Thyroid gland (tissue), 4 donors: ENCODE measurements around the gene FAM209A. TPM values are rescaled to one million over a fixed set of nuclear protein-coding genes. Genes with fewer than 3 reads are reported as not detected.
"Not testable (repeated sequence)": the region's sequence is repeated elsewhere in the genome, so short reads cannot be mapped to it uniquely, and the experiment has no call there.

Source experiments
- DNase-seq, 2 donors: peaks; one replicate each; pipeline ENCODE4 v3.0.0-alpha.2; 2019
- H3K27ac ChIP-seq, 3 donors: fragments of 200-600 bp; sonication (generic); 1 replicate in 2 of 3; 2 replicates in 1 of 3; pipeline ENCODE4 v1.5.1; 2016 to 2019; ENCODE audit warnings: mild to moderate bottlenecking in 1 of 3, moderate library complexity in 1 of 3
- H3K27me3 ChIP-seq: fragments of 200-600 bp; sonication (generic); one replicate; pipeline ENCODE4 v1.5.1; 2019
- H3K36me3 ChIP-seq, 2 donors: fragments of 200-600 bp; sonication (generic); one replicate each; pipeline ENCODE4 v1.5.1; 2016 to 2019
- H3K4me1 ChIP-seq, 2 donors: fragments of 200-600 bp; sonication (generic); one replicate each; pipeline ENCODE4 v1.5.1; 2017 to 2019
- H3K4me3 ChIP-seq, 3 donors: fragments of 200-600 bp; sonication (generic); replicated peaks in 1 of 3; 1 replicate in 2 of 3; 2 replicates in 1 of 3; pipeline ENCODE4 v1.5.1; 2016; ENCODE audit warnings: mild to moderate bottlenecking in 1 of 3
- H3K9me3 ChIP-seq: fragments of 200-600 bp; sonication (generic); one replicate; pipeline ENCODE4 v1.5.1; 2017
- CTCF ChIP-seq, 6 experiments: fragments of 200-600 bp in 3 of 6; fragments of 450-650 bp in 3 of 6; sonication (generic) in 3 of 6; IDR thresholded peaks; one replicate each; pipeline ENCODE4 v1.5.1; 2016 to 2019; ENCODE audit warnings: antibody characterized with exemption in 6 of 6, mild to moderate bottlenecking in 2 of 6, inconsistent platforms in 1 of 6, moderate library complexity in 1 of 6
- POLR2A ChIP-seq, 2 donors: fragments of 450-650 bp; IDR thresholded peaks; one replicate each; pipeline ENCODE4 v1.6.1; 2017; ENCODE audit warnings: antibody characterized with exemption in 2 of 2, mild to moderate bottlenecking in 2 of 2, moderate library complexity in 1 of 2
- WGBS, 2 donors: methylation state at CpG; one replicate each; pipeline ENCODE4 v1.1.5; 2017; 5-methylcytosine and 5-hydroxymethylcytosine counted together
- intact Hi-C: fragments of 100-400 bp; cut with DNase I; formaldehyde crosslinking; loops from one replicate; pipeline ENCODE4 v1.15.1; 2023
- total RNA-seq, 4 donors: library from RNA; depleted of rRNA; stranded (reverse); fragments of >200 nt; gene quantifications; one replicate each; pipeline ENCODE4 v1.2.3, GENCODE V29; 2016

Gene FAM209A
- total RNA-seq, 4 donors from 2014 or later: 0.54 TPM; not detected in 3

GRCh38 chr20:56518721-56519398 is 5.7 kb upstream of the FAM209A start:
- Histone ChIP-seq H3K27ac (no peak overlapping the region), H3K9me3 (no peaks in the 10 kb centered on the region), H3K4me1 (no peaks in the 10 kb centered on the region), H3K36me3 (peaks cover 40 to 41% of the 10 kb centered on the region in 2 donors), H3K4me3 (no peak overlapping the region), H3K27me3 (no peaks in the 10 kb centered on the region)
- 96 to 97% methylated on average over 10 of the region's 10 CpGs for WGBS, 2 donors
- intact Hi-C loops: no loop called here
- DNase-seq: no peak
- no peak for TF ChIP-seq CTCF (IDR thresholded peaks at IDR 0.05)
- no peak for TF ChIP-seq POLR2A (IDR thresholded peaks at IDR 0.05)

GRCh38 chr20:56519551-56519950 is 5.0 kb upstream of the FAM209A start:
- no peak overlapping the region for H3K4me3 ChIP-seq
- intact Hi-C loops: no loop called here
- no peaks in the 10 kb centered on the region for H3K27me3 ChIP-seq
- no peaks in the 10 kb centered on the region for H3K4me1 ChIP-seq
- no peak for TF ChIP-seq POLR2A (IDR thresholded peaks at IDR 0.05)
- TF ChIP-seq CTCF (IDR thresholded peaks at IDR 0.05): no peak
- peaks cover 37 to 38% of the 10 kb centered on the region in 2 donors for H3K36me3 ChIP-seq
- no peak for DNase-seq
- no peak overlapping the region for H3K27ac ChIP-seq
- 97 to 98% methylated on average over 10 of the region's 10 CpGs for WGBS, 2 donors
- no peaks in the 10 kb centered on the region for H3K9me3 ChIP-seq

GRCh38 chr20:56520180-56520579 is 4.4 kb upstream of the FAM209A start:
- no peak for TF ChIP-seq POLR2A (IDR thresholded peaks at IDR 0.05)
- TF ChIP-seq CTCF (IDR thresholded peaks at IDR 0.05): no peak
- H3K27ac ChIP-seq: no peak overlapping the region
- WGBS, 2 donors: 97 to 98% methylated on average over 8 to 10 of the region's 10 CpGs
- no peak overlapping the region for H3K4me3 ChIP-seq
- peaks cover 37 to 38% of the 10 kb centered on the region in 2 donors for H3K36me3 ChIP-seq
- no peak for DNase-seq
- intact Hi-C loops: no loop called here
- H3K4me1 ChIP-seq: no peaks in the 10 kb centered on the region
- no peaks in the 10 kb centered on the region for H3K9me3 ChIP-seq
- H3K27me3 ChIP-seq: no peaks in the 10 kb centered on the region

GRCh38 chr20:56520746-56521354 is 3.7 kb upstream of the FAM209A start:
- H3K27ac ChIP-seq, H3K27me3 ChIP-seq, H3K4me1 ChIP-seq, H3K4me3 ChIP-seq, intact Hi-C loops, DNase-seq, H3K9me3 ChIP-seq: not testable (repeated sequence)
- peaks cover 37 to 38% of the 10 kb centered on the region in 2 donors for H3K36me3 ChIP-seq
- 96 to 97% methylated on average over 13 of the region's 13 CpGs for WGBS, 2 donors

- WGBS, 2 donors: 86 to 88% methylated on average over 6 of the region's 6 CpGs
- DNase-seq: no peak
- intact Hi-C loops: no loop called here
Observed at GRCh38 chr20:56522311-56522710, 2.2 kb upstream of the FAM209A start.

More at GRCh38 chr20:56522311-56522710, 2.2 kb upstream of the FAM209A start:
- TF ChIP-seq POLR2A (IDR thresholded peaks at IDR 0.05): no peak
- TF ChIP-seq CTCF (IDR thresholded peaks at IDR 0.05): no peak
- Histone ChIP-seq H3K27ac (no peak overlapping the region), H3K4me1 (no peaks in the 10 kb centered on the region), H3K4me3 (no peak overlapping the region), H3K27me3 (no peaks in the 10 kb centered on the region), H3K36me3 (peaks cover 29 to 32% of the 10 kb centered on the region in 2 donors), H3K9me3 (no peaks in the 10 kb centered on the region)
